HG03521 (cell line): ENCODE data around the gene SLC25A17.
"Not testable (repeated sequence)": the region's sequence is repeated elsewhere in the genome, so short reads cannot be mapped to it uniquely, and the experiment has no call there.

Experiments used
- ATAC-seq: cut with Tn5 transposase; IDR thresholded peaks from one replicate; pipeline ENCODE4 v1.9.1; 2021; ENCODE audit warnings: mild to moderate bottlenecking, moderate library complexity; ENCODE audit not compliant: unreplicated experiment

SLC25A17 gene

GRCh38 chr22:40819599-40820140, 524 bp upstream of the SLC25A17 start:
- no peak for ATAC-seq

GRCh38 chr22:40818192-40818746, 877 bp downstream of the SLC25A17 start:
- ATAC-seq, result no peak

DNA sequence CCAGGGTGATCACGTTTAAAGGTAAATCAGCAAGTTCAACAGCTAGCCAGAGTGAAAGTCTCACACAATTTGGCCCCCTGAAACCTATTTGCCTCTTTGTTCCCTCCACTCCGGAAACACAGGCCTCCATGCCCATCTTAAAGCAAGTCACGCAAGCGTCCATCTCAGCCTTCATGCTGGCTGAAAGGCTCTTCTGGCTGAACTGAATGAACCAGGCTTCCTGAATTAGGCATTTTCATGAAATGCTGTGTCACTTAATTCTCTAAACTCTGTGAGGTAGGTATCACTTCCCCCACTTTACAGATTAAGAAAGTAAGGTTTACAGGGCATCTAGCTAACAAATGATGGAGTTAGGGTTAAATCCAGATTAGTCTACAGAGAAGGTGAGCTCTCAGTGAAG, 1.4 kb downstream of the SLC25A17 start:
- no peak for ATAC-seq

- ATAC-seq, result no peak
Measured at GRCh38 chr22:40813912-40814315, 5.2 kb downstream of the SLC25A17 start.

- no peak for ATAC-seq
Measured at GRCh38 chr22:40808018-40808841, 10.9 kb downstream of the SLC25A17 start.

DNA sequence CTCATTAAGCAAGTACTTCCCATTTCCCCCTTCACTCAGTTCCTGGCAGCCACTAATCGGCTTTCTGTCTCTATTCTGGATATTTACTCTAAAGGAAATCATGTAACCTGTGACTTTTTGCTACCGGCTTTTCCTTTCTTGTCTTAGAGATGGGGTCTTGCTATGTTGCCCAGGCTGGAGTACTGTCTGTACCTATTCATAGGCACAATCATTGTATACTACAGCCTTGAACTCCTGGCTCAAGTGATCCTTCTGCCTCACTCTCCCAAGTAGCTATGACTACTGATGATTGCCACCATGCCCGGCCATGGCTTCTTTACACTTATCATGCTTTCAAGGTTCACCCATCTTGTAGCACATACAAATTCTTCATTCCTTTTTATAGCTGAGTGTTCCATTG, 12.4 kb downstream of the SLC25A17 start:
- no peak for ATAC-seq

DNA sequence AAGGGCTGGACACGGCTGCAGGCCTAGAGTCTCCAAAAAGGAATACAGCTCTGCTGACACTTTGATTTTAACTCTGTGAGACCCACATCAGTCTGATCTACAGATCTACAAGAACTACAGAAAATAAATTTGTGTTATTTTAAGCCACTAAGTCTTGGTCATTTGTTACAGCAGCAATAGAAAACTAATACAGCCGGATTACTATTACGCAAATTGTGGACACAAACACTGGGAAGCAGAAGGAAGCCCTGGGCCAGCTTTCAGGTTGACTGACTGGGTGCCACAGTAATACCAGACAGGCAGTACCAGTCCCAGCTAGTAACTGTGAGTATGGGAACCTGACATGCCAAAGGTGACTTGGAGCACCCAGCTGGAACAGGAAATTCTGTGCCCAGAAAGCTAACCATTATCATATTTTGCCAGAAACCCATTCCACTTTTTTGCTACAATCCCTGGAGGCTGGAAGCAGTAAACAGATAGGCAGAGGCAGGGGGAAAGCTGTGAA, 13.4 kb downstream of the SLC25A17 start:
- no peak for ATAC-seq

GRCh38 chr22:40805239-40805638, 13.9 kb downstream of the SLC25A17 start:
- no peak for ATAC-seq

GRCh38 chr22:40803321-40803720, 15.8 kb downstream of the SLC25A17 start:
- ATAC-seq, result no peak

- ATAC-seq, result no peak
Measured at GRCh38 chr22:40799008-40799407, 20.1 kb downstream of the SLC25A17 start.

- no peak for ATAC-seq
Measured at GRCh38 chr22:40797427-40797826, 21.7 kb downstream of the SLC25A17 start.

DNA sequence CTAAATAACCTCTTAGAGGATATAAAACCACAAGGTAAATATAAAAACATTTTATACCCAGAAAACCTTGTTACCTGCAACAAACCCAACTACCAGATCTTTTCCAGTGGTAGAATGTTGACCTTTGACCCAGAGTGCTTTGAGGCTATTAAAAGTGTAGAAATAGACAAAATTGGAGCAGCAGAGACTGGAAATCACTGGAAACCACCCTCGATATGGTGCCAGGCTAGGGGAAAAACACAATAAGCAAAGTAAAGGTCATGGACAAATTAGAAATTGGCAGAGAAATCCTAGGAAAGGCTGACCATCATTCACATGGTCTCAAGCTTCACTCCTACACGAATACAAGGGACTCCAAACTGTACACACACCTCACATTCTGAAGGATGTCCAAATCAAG, 26.7 kb downstream of the SLC25A17 start:
- ATAC-seq, result no peak

DNA sequence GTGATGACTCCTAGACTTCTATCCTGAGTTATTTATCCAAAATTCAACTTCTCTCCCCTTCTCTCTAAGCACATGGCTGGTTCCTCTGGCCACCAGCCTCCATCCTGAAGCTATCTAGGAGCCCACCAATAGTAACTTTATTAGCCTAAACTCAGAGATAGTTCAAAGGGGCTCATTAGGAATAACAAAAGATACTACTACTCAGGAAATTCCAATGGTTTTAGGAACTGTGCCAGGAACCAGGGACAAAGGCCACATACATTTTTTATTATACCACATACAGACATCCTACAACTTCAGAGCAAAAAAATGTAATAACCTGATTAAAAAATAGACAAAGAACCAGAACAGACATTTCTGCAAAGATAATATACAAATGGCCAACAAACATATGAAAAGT, 27.9 kb downstream of the SLC25A17 start:
- no peak for ATAC-seq

DNA sequence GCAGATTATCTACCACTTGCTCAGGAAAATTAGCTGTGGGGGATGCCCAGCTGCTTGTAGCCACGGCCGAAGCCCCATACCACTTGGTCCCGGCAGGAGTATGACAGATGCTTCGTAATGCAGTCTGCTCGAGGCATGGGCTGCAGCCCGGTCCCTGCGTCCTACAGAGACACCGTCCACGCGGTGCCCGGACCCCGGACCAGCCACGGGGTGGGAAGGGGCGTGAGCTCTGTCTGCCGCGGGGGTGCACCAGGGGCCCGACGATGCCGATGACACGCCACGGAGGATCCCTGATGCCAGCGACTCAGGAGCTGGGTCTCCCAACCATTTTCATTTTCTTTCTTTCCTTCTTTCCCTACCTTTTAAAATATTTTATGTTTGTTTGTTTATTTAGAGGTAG, 30.0 kb downstream of the SLC25A17 start:
- no peak for ATAC-seq

- no peak for ATAC-seq
Measured at GRCh38 chr22:40782521-40782920, 36.6 kb downstream of the SLC25A17 start.

DNA sequence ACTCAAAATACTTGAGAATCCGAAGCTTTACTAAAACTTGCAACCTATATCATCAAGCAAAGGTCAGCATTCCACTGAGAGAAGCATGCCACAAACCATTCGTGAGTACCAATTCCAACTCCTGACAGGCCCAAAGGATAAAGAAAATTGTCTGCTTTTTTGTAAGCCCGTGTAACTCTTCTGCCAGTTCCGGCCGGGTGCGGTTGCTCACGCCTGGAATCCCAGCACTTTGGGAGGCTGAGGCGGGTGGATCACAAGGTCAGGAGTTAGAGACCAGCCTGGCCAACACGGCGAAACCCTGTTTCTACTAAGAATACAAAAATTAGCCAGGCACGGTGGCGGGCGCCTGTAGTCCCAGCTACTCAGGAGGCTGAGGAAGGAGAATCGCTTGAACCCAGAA, 37.4 kb downstream of the SLC25A17 start:
- not testable (repeated sequence) for ATAC-seq

- no peak for ATAC-seq
Measured at GRCh38 chr22:40769761-40770160, 49.4 kb downstream of the SLC25A17 start.

DNA sequence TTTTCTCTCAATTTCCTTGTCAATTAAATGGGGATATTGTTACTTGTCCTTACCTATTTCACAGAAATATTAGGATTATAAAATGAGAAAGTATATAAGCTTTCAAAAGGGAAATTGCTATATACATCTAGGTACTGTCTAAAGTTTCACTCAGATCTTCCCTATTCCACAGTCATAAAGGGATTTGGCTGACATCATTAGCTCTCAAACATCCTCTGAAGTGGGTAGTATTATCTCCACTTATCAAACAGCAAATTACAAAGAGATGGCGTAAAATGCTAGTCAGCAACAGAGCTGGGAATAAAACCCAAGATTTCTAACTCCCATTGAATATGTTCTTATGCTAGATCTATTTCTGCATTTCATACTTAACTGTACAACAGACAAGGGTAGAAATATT, 50.9 kb downstream of the SLC25A17 start:
- ATAC-seq, result no peak

DNA sequence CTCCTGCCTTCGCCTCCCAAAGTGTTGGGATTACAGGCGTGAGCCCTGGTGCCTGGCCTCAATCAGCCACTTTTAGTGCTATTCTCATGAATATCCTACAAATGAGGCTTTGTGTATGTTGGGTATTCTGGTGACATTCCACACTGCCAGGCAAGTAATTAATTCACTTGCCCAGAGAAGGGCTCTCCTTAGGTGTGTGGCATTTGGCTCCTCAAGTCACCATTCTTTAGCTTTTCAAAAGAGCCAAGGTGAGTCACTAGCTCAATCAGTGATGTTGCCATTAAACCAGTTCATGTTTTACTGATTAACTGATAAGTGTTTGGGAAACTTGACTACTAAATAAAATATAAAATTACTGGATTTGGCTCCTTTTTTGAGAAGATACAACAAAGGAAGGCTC, 52.2 kb downstream of the SLC25A17 start:
- no peak for ATAC-seq

GRCh38 chr22:40764763-40765441, 54.2 kb downstream of the SLC25A17 start:
- ATAC-seq, result no peak

- no peak for ATAC-seq
Measured at GRCh38 chr22:40759294-40759840, 59.8 kb downstream of the SLC25A17 start.
